ENCODE data around the gene GALNT14. TPM values are rescaled to one million over a fixed set of nuclear protein-coding genes. Genes with fewer than 3 reads are reported as not detected.

The GALNT14 gene, protein sequence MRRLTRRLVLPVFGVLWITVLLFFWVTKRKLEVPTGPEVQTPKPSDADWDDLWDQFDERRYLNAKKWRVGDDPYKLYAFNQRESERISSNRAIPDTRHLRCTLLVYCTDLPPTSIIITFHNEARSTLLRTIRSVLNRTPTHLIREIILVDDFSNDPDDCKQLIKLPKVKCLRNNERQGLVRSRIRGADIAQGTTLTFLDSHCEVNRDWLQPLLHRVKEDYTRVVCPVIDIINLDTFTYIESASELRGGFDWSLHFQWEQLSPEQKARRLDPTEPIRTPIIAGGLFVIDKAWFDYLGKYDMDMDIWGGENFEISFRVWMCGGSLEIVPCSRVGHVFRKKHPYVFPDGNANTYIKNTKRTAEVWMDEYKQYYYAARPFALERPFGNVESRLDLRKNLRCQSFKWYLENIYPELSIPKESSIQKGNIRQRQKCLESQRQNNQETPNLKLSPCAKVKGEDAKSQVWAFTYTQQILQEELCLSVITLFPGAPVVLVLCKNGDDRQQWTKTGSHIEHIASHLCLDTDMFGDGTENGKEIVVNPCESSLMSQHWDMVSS
- total RNA-seq (2016; rRNA removed; fragmentation: Illumina TruSeq; extraction: Trizol) = not detected in 2 replicates
- total RNA-seq (2016; cell fraction: cytosol; rRNA removed; fragmentation: Illumina TruSeq; extraction: Trizol; ENCODE audit: low read depth) = not detected in 2 replicates
- not detected in 2 replicates for total RNA-seq (2016; cell fraction: insoluble cytoplasmic fraction; rRNA removed; fragmentation: Illumina TruSeq; extraction: Trizol)
- total RNA-seq (2016; cell fraction: membrane; rRNA removed; fragmentation: Illumina TruSeq; extraction: Trizol) = not detected in 2 replicates
- total RNA-seq (2016; cell fraction: nucleus; rRNA removed; fragmentation: Illumina TruSeq; extraction: Trizol) = not detected in 2 replicates
- not detected in 2 replicates for polyA plus RNA-seq (2011; rRNA removed)
- not detected in 2 replicates for polyA plus RNA-seq (2011; cell fraction: cytosol; rRNA removed)
- not detected in 2 replicates for polyA plus RNA-seq (2011; cell fraction: nucleus; rRNA removed)
- not detected in 2 replicates for polyA plus RNA-seq (2012)
- not detected in 2 replicates for polyA plus RNA-seq (2016; cell fraction: cytosol; fragmentation: Illumina TruSeq; extraction: Trizol; ENCODE audit: low read depth)
- not detected in 2 replicates for polyA plus RNA-seq (2016; cell fraction: insoluble cytoplasmic fraction; fragmentation: Illumina TruSeq; extraction: Trizol; ENCODE audit: low read depth)
- polyA plus RNA-seq (2016; cell fraction: membrane; fragmentation: Illumina TruSeq; extraction: Trizol; ENCODE audit: low read depth) = not detected in 2 replicates
- polyA plus RNA-seq (2016; cell fraction: nucleus; fragmentation: Illumina TruSeq; extraction: Trizol; ENCODE audit: insufficient read depth, low read depth) = not detected in 2 replicates
- polyA minus RNA-seq (2011; rRNA and poly(A)+ RNA removed; ENCODE audit: low replicate concordance) = 0.26 TPM in 1 of 2 replicates, not detected in the other
- not detected in 2 replicates for polyA minus RNA-seq (2011; cell fraction: cytosol; rRNA and poly(A)+ RNA removed)
- not detected in 2 replicates for polyA minus RNA-seq (2011; cell fraction: nucleus; rRNA and poly(A)+ RNA removed)
- Bru-seq, nascent RNA = percentile 4 among the genes with signal in this experiment
- percentile 1 among the genes with signal in this experiment for BruChase-seq, experiment 1, labeled RNA remaining after a 6-hour chase
- BruChase-seq, experiment 2, labeled RNA remaining after a 2-hour chase = percentile 4 among the genes with signal in this experiment
- long read RNA-seq, experiment 1 = 0 reads
- long read RNA-seq, experiment 2 = 0 reads

- ChIA-PET CTCF (ENCODE audit: low intra/inter-chr PET ratio, low total read pairs) (no interaction called here), POLR2A (no interaction called here)
- Histone ChIP-seq H2AFZ (ENCODE audit: low read length) (no peak within 1 kb of the TSS), H3K27me3 (ENCODE audit: control insufficient read depth in 1 of 2, insufficient read depth in 2 of 2, low read length in 2 of 2) (peaks cover 3 to 49% of the 10 kb centered on the region in 2 experiments; a peak in 3 of 5 replicates), H3K4me3 (replicated peaks in 1 of 3; ENCODE audit: insufficient read depth in 1 of 3, low read depth in 2 of 3, low read length in 3 of 3) (no peak within 1 kb of the TSS), H3K36me3 (replicated peaks in 1 of 2; ENCODE audit: control insufficient read depth in 1 of 2, insufficient read depth in 2 of 2, low read length in 2 of 2) (no peaks in the 10 kb centered on the region), H3K9ac (ENCODE audit: insufficient read depth, low read depth, low read length) (no peak within 1 kb of the TSS), H3K9me3 (ENCODE audit: low read length) (no peaks in the 10 kb centered on the region), H3K4me2 (ENCODE audit: low read depth, low read length) (no peak within 1 kb of the TSS), H3K27ac (ENCODE audit: extremely low read length, insufficient read depth, low read length) (no peak within 1 kb of the TSS), H3K79me2 (ENCODE audit: insufficient read depth, low read length) (no peaks in the 10 kb centered on the region), H4K20me1 (ENCODE audit: insufficient read depth, low read length) (no peaks in the 10 kb centered on the region), H3K4me1 (ENCODE audit: insufficient read depth, low read length) (no peaks in the 10 kb centered on the region)
- intact Hi-C loops (cut with micrococcal nuclease; ENCODE audit: unreplicated experiment) (no loop called here), in situ Hi-C loops (cut with HindIII; ENCODE audit: extremely low pct_ligation_motif_present, low pct_unique_long_range_greater_than_20kb) (no loop called here)
- peak; percentile 48; the same call in 1 of the 2 replicates for TF ChIP-seq MNT (IDR thresholded peaks at IDR 0.05)
- no peak for TF ChIP-seq ZNF501 (CRISPR knock-in tag; IDR thresholded peaks at IDR 0.05)
- no peak for FAIRE-seq
- no peak; the same call in 2 of the 3 replicates for ATAC-seq
- no peak for DNase-seq (ENCODE audit: low spot score)
- no TSS peak for BruUV-seq (replicated peaks)
- 53% methylated on average over 54 of the region's 95 CpGs for WGBS (ENCODE audit: low lambda C conversion rate)
These were observed at the start of gene GALNT14 for GRCh38 chr2:31138037-31138962. Gene GALNT14 (minus strand): TSS chr2:31138440. CDS start chr2:31138086, 354 bp downstream.
